22Rv1 (cell line): Measurements from ENCODE around the gene TMEM151B.
A peak's percentile ranks its signal among the peaks of the same experiment; 100 is the strongest.

ENCODE experiments used
- H3K27ac ChIP-seq: fragments of 450-650 bp; 2 replicates; pipeline ENCODE4 v1.5.1; 2017
- CTCF ChIP-seq: fragments of 450-650 bp; IDR thresholded peaks from 2 replicates; pipeline ENCODE4 v1.5.1; 2017; ENCODE audit warnings: mild to moderate bottlenecking
- ZFX ChIP-seq: fragments of 450-650 bp; IDR thresholded peaks from 2 replicates; pipeline ENCODE4 v1.6.1; 2017; ENCODE audit warnings: antibody characterized with exemption, borderline replicate concordance

TMEM151B gene

GRCh38 chr6:44254191-44255104, 15.8 kb upstream of the TMEM151B start:
- peak overlapping the region; percentile 91 for H3K27ac ChIP-seq
- no peak for TF ChIP-seq CTCF
- no peak for TF ChIP-seq ZFX

GRCh38 chr6:44255105-44255808, 15.0 kb upstream of the TMEM151B start:
- H3K27ac ChIP-seq: peak overlapping the region; percentile 91
- TF ChIP-seq CTCF (no peak), ZFX (no peak)

GRCh38 chr6:44255871-44256774, 14.1 kb upstream of the TMEM151B start:
- TF ChIP-seq ZFX (no peak), CTCF (no peak)
- peak overlapping the region; percentile 91 for H3K27ac ChIP-seq

GRCh38 chr6:44256775-44257024, 13.6 kb upstream of the TMEM151B start:
- no peak for TF ChIP-seq ZFX
- no peak for TF ChIP-seq CTCF

GRCh38 chr6:44257025-44257752, 13.1 kb upstream of the TMEM151B start, which contains the start of gene SLC35B2:
Gene SLC35B2 (minus strand): TSS chr6:44257528. CDS start chr6:44257410, 118 bp downstream.
- peak within 1 kb of the TSS; percentile 91 for H3K27ac ChIP-seq
- peak; percentile 97 for TF ChIP-seq CTCF
- TF ChIP-seq ZFX: no peak

More at GRCh38 chr6:44256775-44257024, 13.6 kb upstream of the TMEM151B start:
- H3K27ac ChIP-seq: peak overlapping the region; percentile 91

- TF ChIP-seq CTCF (peak; percentile 66), ZFX (no peak)
- H3K27ac ChIP-seq: peak overlapping the region; percentile 91
These were observed 12.4 kb upstream of the TMEM151B start for GRCh38 chr6:44257753-44258324.
